ENCODE results near the gene SERPINA6. TPM values are rescaled to one million over a fixed set of nuclear protein-coding genes. Genes with fewer than 3 reads are reported as not detected.

The SERPINA6 gene
- total RNA-seq, 4 donors from 2014 or later = not detected

DNA sequence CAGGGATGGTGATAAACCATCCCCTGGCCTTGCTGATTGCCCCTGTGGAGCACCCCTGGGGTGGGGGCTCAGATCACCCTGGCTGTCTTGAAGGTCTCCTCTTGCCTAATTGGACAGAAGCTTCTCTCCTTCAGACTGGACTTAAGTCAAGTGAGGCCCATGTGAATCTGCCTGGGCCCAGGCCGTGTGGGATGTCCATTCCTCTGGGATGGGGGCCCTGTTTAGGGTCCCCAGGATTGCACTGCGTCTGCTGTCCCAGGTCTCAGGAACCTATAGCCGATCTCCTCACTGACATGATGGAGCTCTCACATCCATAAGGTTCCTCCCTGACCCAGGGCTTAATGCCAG lies 45.1 kb upstream of the SERPINA6 start:
- H3K27ac ChIP-seq = no peak overlapping the region
- H3K36me3 ChIP-seq = no peaks in the 10 kb centered on the region
- WGBS, 2 donors (ENCODE audit: low coverage in 1 of 2) = 60% methylated on average over 1 of the region's 3 CpGs; no CpG with 5 or more reads in 1 of the 2 donors
- H3K4me3 ChIP-seq = no peak overlapping the region
- ATAC-seq = no peak
- H3K9me3 ChIP-seq = no peaks in the 10 kb centered on the region
- no peaks in the 10 kb centered on the region for H3K4me1 ChIP-seq
- H3K27me3 ChIP-seq = peaks cover 16% of the 10 kb centered on the region
- TF ChIP-seq POLR2A (IDR thresholded peaks at IDR 0.05) = no peak

DNA sequence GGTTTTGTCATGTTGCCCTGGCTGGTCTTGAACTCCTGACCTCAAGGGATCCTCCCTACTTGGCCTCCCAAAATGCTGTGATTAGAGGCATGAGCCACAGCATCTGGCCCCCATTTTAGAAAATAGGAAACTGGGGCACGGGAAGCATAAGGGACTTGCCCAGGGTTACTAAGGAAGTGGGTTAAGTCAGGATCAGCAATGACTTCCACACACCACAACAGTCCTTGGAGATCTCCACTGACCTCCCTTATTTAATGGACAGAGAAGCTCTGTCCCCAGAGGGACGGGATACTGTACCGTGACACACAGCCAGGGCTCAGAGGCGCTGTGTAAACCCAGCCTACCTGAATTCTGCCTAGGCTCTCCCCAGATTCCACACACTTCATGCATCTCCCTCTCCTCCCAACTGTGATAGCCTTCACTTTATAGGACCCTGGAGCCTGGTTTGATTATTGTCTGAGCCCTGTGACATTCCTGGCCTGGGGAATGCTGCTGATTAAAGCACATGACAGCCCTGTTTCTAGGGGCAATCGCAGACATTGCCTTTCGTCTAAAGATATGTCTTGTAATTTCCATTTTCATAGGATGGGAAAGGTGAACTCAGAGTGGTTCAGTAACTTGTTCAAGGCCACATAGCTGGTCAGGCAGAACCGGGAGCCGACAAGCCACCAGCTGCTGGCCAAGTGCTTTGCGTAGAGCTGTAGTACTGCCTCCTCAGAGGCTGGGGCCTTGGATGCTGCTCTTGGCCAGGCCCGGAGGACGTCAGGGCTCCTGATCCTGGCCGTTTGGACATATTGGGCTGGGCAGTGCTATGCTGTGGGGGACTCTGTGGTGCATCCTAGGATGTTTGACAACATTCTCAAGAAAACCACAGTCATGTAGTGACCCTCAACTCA lies 44.5 kb upstream of the SERPINA6 start:
- peaks cover 14% of the 10 kb centered on the region for H3K27me3 ChIP-seq
- no peaks in the 10 kb centered on the region for H3K9me3 ChIP-seq
- no peak for ATAC-seq
- 80 to 89% methylated on average over 4 to 5 of the region's 12 CpGs for WGBS, 2 donors (ENCODE audit: low coverage in 1 of 2)
- TF ChIP-seq POLR2AphosphoS5 (IDR thresholded peaks at IDR 0.05) (no peak), EP300 (IDR thresholded peaks at IDR 0.05) (no peak), CTCF (IDR thresholded peaks at IDR 0.05) (no peak), POLR2A (IDR thresholded peaks at IDR 0.05) (no peak)
- no peak overlapping the region for H3K27ac ChIP-seq
- H3K36me3 ChIP-seq = no peaks in the 10 kb centered on the region
- no peaks in the 10 kb centered on the region for H3K4me1 ChIP-seq
- no peak overlapping the region for H3K4me3 ChIP-seq

DNA sequence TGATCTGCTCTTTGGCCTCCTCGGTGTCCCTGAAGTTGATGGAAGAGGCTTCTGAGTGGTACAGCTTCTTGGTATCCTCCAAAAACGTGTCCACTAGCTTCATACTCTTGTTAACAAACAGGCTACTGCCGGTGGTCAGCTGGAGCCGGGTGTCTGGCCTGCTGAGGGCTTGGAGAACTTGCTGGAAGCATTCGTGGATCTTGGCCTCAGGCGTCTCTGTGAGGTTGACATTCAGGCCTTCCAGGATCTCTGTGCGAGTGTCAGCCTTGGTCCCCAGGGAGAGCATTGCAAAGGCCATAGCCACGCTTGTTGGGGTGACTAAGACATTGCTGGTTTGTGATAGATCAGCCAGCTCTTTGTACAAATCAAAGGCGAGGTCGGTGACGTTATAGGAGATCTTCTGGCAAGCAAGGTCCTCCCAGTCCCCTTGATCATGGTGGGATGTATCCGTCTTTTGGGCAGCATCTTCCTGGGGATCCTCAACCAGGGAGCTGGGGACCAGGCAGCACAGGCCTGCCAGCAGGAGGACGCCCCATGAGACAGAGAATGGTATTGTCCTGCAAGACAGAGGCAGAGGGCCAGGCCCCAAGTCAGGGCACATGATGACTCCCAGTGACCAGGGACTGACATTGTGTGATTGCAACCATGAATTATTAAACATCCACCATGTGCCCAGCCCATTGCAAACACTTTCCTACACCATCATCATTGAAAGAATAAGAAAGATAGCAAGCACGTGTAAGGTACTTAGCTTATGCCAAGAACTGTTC lies 43.2 kb upstream of the SERPINA6 start, which contains the start of gene SERPINA2:
Gene SERPINA2, minus strand, starts transcription at position 553 of the 770 bp plus-strand sequence.
- 45 to 50% methylated on average over 2 to 4 of the region's 14 CpGs for WGBS, 2 donors (ENCODE audit: low coverage in 1 of 2)
- H3K27me3 ChIP-seq = peaks cover 2% of the 10 kb centered on the region
- TF ChIP-seq EP300 (IDR thresholded peaks at IDR 0.05) = no peak
- no peak for TF ChIP-seq POLR2A (IDR thresholded peaks at IDR 0.05)
- no peak for TF ChIP-seq CTCF (IDR thresholded peaks at IDR 0.05)
- no peak for TF ChIP-seq POLR2AphosphoS5 (IDR thresholded peaks at IDR 0.05)
- no peak within 1 kb of the TSS for H3K27ac ChIP-seq
- H3K4me1 ChIP-seq = no peaks in the 10 kb centered on the region
- no peak for ATAC-seq
- no peaks in the 10 kb centered on the region for H3K9me3 ChIP-seq
- H3K4me3 ChIP-seq = no peak within 1 kb of the TSS
- H3K36me3 ChIP-seq = no peaks in the 10 kb centered on the region

DNA sequence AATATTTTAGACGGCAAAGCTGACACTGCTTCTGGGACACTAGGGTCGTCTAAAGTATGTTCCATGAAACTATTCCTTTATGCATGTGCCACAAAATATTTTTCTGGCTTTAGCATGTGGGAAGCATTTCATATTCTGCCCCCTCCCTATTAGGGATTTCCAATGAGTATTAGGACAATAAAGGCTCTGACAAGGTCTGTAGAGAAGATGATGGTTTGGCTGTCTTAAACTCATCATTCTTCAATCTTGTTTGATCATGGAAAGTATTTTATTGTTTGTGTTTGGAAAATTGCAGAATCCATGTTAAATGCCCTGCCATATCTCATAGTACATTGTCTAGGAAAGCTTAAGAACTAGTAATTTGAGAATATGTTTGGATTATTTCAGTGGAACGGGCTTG lies 42.5 kb upstream of the SERPINA6 start:
- H3K9me3 ChIP-seq = no peaks in the 10 kb centered on the region
- H3K27me3 ChIP-seq = no peaks in the 10 kb centered on the region
- no peak overlapping the region for H3K27ac ChIP-seq
- ATAC-seq = no peak
- no peak overlapping the region for H3K4me3 ChIP-seq
- TF ChIP-seq EP300 (IDR thresholded peaks at IDR 0.05) = no peak
- no peak for TF ChIP-seq POLR2AphosphoS5 (IDR thresholded peaks at IDR 0.05)
- no peak for TF ChIP-seq CTCF (IDR thresholded peaks at IDR 0.05)
- no peak for TF ChIP-seq POLR2A (IDR thresholded peaks at IDR 0.05)
- 75 to 76% methylated on average over 3 of the region's 3 CpGs for WGBS, 2 donors (ENCODE audit: low coverage in 1 of 2)
- H3K36me3 ChIP-seq = no peaks in the 10 kb centered on the region
- H3K4me1 ChIP-seq = no peaks in the 10 kb centered on the region

GRCh38 chr14:94364964-94365363 lies 41.8 kb upstream of the SERPINA6 start:
- no peak overlapping the region for H3K4me3 ChIP-seq
- no peak overlapping the region for H3K27ac ChIP-seq
- no peaks in the 10 kb centered on the region for H3K4me1 ChIP-seq
- no peaks in the 10 kb centered on the region for H3K9me3 ChIP-seq
- H3K27me3 ChIP-seq = peaks cover under 1% of the 10 kb centered on the region
- no peaks in the 10 kb centered on the region for H3K36me3 ChIP-seq
- no peak for ATAC-seq
- no peak for TF ChIP-seq POLR2AphosphoS5 (IDR thresholded peaks at IDR 0.05)
- no peak for TF ChIP-seq CTCF (IDR thresholded peaks at IDR 0.05)
- TF ChIP-seq EP300 (IDR thresholded peaks at IDR 0.05) = no peak
- no peak for TF ChIP-seq POLR2A (IDR thresholded peaks at IDR 0.05)
- WGBS, 2 donors (ENCODE audit: low coverage in 1 of 2) = 40 to 73% methylated on average over 1 to 3 of the region's 5 CpGs
